Measurements from ENCODE around the gene LIPE.

DNA sequence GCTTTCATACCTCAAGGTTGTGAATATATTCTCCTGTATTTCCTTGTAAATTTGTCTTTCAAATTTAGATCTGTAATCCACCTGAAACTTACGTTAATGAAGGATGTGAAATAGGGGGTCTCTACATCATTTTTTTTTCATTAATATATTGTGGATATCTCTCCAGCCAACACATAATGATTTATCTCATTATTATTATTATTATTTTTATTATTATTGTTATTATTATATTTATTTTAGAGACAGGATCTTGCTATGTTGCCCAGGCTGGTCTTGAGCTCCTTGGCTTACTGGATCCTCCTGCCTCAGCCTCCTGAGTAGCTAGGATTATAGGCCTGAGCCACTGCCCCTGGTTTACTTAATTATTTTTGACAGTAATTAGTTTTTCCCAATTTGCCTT, 4.3 kb upstream of the LIPE start:
- TF ChIP-seq, protein P1, sequence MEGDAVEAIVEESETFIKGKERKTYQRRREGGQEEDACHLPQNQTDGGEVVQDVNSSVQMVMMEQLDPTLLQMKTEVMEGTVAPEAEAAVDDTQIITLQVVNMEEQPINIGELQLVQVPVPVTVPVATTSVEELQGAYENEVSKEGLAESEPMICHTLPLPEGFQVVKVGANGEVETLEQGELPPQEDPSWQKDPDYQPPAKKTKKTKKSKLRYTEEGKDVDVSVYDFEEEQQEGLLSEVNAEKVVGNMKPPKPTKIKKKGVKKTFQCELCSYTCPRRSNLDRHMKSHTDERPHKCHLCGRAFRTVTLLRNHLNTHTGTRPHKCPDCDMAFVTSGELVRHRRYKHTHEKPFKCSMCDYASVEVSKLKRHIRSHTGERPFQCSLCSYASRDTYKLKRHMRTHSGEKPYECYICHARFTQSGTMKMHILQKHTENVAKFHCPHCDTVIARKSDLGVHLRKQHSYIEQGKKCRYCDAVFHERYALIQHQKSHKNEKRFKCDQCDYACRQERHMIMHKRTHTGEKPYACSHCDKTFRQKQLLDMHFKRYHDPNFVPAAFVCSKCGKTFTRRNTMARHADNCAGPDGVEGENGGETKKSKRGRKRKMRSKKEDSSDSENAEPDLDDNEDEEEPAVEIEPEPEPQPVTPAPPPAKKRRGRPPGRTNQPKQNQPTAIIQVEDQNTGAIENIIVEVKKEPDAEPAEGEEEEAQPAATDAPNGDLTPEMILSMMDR (conservative IDR thresholded peaks at IDR 0.05) = no peak
- no peak for TF ChIP-seq ZFX (IDR thresholded peaks at IDR 0.05)

Measured in C4-2B (cell line).